Measurements from ENCODE around the gene FGF18.

Gene FGF18

GRCh38 chr5:171451421-171451820 is 32.0 kb downstream of the FGF18 start:
- TF ChIP-seq SIN3A (IDR thresholded peaks at IDR 0.05; ENCODE audit: borderline replicate concordance, insufficient read depth, low read length) = no peak
- TF ChIP-seq TAF1 (IDR thresholded peaks at IDR 0.05; ENCODE audit: borderline replicate concordance, insufficient read depth, low read length) = no peak
- no peak for TF ChIP-seq POLR2AphosphoS5 (IDR thresholded peaks at IDR 0.05; ENCODE audit: low read depth, low read length)
- TF ChIP-seq REST (IDR thresholded peaks at IDR 0.05; ENCODE audit: insufficient read depth in 1 of 2, low read depth in 2 of 2, low read length in 2 of 2) = no peak
- TF ChIP-seq FOXP2 (optimal IDR thresholded peaks at IDR 0.05; ENCODE audit: borderline replicate concordance, extremely low read depth, extremely low read length, insufficient read depth) = no peak

- TF ChIP-seq SIN3A (IDR thresholded peaks at IDR 0.05; ENCODE audit: borderline replicate concordance, insufficient read depth, low read length) = no peak
- no peak for TF ChIP-seq TAF1 (IDR thresholded peaks at IDR 0.05; ENCODE audit: borderline replicate concordance, insufficient read depth, low read length)
- TF ChIP-seq FOXP2 (optimal IDR thresholded peaks at IDR 0.05; ENCODE audit: borderline replicate concordance, extremely low read depth, extremely low read length, insufficient read depth) = no peak
- no peak for TF ChIP-seq REST (IDR thresholded peaks at IDR 0.05; ENCODE audit: insufficient read depth in 1 of 2, low read depth in 2 of 2, low read length in 2 of 2)
- TF ChIP-seq POLR2AphosphoS5 (IDR thresholded peaks at IDR 0.05; ENCODE audit: low read depth, low read length) = no peak
Measured at GRCh38 chr5:171453056-171453725, 33.7 kb downstream of the FGF18 start.

GRCh38 chr5:171453988-171454387 is 34.5 kb downstream of the FGF18 start:
- no peak for TF ChIP-seq TAF1 (IDR thresholded peaks at IDR 0.05; ENCODE audit: borderline replicate concordance, insufficient read depth, low read length)
- no peak for TF ChIP-seq POLR2AphosphoS5 (IDR thresholded peaks at IDR 0.05; ENCODE audit: low read depth, low read length)
- TF ChIP-seq FOXP2 (optimal IDR thresholded peaks at IDR 0.05; ENCODE audit: borderline replicate concordance, extremely low read depth, extremely low read length, insufficient read depth) = no peak
- no peak for TF ChIP-seq REST (IDR thresholded peaks at IDR 0.05; ENCODE audit: insufficient read depth in 1 of 2, low read depth in 2 of 2, low read length in 2 of 2)
- TF ChIP-seq SIN3A (IDR thresholded peaks at IDR 0.05; ENCODE audit: borderline replicate concordance, insufficient read depth, low read length) = no peak

GRCh38 chr5:171454549-171454948 is 35.1 kb downstream of the FGF18 start:
- TF ChIP-seq SIN3A (IDR thresholded peaks at IDR 0.05; ENCODE audit: borderline replicate concordance, insufficient read depth, low read length) (no peak), FOXP2 (optimal IDR thresholded peaks at IDR 0.05; ENCODE audit: borderline replicate concordance, extremely low read depth, extremely low read length, insufficient read depth) (no peak), REST (IDR thresholded peaks at IDR 0.05; ENCODE audit: insufficient read depth in 1 of 2, low read depth in 2 of 2, low read length in 2 of 2) (no peak), TAF1 (IDR thresholded peaks at IDR 0.05; ENCODE audit: borderline replicate concordance, insufficient read depth, low read length) (no peak), POLR2AphosphoS5 (IDR thresholded peaks at IDR 0.05; ENCODE audit: low read depth, low read length) (no peak)
